NCI-H128 (cell line): ENCODE data around the gene KIAA1755.

ENCODE experiments used
- DNase-seq: peaks from one replicate; lab custom pipeline; 2025; ENCODE audit not compliant: unreplicated experiment; lab: John Stamatoyannopoulos, UW

Gene KIAA1755

GRCh38 chr20:38168791-38169589 is 91.5 kb downstream of the KIAA1755 start:
- DNase-seq: no peak

DNA sequence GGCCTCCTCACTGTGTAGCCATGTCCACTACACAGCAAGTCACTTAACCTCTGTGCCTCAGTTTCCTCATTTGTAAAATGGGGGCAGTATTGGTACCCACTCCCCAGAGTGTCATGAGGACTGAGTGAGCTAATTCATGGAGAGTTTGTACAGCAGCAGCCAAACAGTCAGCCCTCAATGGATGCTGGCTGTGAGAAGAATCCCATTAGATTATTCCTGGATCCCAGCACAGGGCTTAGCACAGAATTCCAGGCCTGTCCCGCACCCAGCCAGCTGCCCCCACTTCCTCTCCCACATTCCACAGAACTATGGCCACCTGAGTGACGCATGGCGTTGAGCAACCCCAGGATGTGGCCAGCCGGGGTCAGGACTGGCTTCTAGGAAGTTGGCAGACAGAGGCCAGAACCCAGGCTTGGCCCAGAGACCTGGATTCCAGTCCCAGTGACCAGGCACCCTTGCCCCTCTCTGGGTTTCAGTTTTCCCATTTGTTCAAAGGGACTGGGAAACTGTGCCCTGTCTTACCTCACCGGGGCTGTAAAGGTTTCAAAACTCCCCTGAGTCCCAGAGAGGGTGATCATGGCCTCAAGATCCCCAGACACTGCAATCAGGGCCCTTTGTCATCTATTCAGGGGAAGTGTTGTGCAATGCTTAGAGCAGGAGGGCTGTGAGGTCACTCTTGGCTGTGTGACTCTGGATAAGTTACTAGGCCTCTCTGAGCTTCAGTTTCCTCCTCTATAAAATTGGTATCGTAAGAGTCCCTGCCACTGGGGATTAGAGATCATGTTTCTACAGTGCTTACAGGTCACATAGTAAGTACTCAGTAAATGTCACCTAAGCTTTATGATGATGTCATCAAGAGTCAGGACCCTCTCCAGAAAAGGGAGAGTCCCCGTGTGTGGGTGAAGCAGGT is 92.4 kb downstream of the KIAA1755 start:
- DNase-seq: no peak

DNA sequence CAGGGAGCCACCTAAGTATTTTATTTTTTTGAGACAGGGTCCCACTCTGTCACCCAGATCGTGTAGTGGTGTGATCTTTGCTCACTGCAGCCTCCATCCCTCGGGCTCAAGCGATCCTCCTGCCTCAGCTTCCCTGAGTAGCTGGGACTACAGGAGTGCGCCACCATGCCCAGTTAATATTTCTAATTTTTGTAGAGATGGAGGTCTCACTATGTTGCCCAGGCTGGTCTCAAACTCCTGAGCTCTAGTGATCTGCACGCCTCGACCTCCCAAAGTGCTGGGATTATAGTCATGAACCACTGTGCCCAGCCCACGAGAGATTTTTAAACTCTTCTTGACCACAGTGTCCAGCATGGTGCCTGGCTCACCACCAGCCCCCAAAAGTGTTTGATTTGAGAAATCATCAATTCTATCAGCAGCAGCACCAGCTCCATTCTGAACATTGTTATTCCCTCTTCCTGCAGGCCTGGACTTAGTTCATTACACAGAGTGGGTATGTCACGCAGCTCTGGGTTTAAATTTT is 93.1 kb downstream of the KIAA1755 start:
- DNase-seq: no peak

- no peak for DNase-seq
Observed at GRCh38 chr20:38166703-38167233, 93.8 kb downstream of the KIAA1755 start.

- DNase-seq: no peak
Observed at GRCh38 chr20:38165966-38166702, 94.4 kb downstream of the KIAA1755 start.

DNA sequence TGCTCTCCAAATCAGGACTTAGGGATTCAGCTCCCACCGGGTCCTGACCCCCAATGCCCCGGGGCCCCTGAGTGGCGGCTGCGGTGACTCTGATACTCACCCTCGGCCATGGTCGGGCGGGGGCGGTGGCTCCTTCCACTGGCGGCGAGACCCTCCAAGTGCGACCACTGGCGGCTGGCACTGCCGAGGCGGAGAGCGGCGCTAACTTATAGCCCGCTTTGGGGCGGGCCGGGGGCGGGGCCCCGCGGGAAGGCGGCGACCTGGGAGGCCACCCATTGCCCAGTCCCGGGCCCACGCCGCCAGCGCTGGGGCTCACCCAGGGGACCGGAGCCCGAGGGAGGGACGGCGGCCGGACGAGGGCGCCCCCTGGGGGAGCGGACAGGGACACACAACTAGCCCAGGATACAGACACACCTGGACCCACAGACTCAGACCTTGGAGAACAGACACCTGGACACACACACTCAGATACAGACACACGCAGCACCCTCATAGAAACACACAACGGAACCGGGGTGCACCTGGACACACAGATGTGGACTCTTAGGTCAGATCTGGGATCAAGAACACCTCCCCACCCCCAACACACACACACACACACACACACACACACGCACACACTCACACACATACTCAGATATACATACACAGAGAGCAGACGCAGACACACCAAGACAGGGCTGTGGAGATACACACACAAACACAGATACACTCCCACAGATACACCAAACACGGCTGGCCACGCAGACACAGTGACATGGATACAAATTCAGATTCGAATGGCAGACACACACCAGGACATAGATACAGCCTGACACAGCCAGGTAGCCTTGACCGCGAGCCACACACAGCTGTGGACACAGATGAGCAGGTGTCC is 95.2 kb downstream of the KIAA1755 start, which contains the start of gene TGM2:
TSS of gene TGM2 (minus strand) at position 182 of the 877 bp plus-strand sequence. CDS start at position 110, 72 bp downstream.
- DNase-seq: no peak

GRCh38 chr20:38164624-38165088 is 95.9 kb downstream of the KIAA1755 start:
- no peak for DNase-seq

- no peak for DNase-seq
Observed at GRCh38 chr20:38164069-38164468, 96.5 kb downstream of the KIAA1755 start.

DNA sequence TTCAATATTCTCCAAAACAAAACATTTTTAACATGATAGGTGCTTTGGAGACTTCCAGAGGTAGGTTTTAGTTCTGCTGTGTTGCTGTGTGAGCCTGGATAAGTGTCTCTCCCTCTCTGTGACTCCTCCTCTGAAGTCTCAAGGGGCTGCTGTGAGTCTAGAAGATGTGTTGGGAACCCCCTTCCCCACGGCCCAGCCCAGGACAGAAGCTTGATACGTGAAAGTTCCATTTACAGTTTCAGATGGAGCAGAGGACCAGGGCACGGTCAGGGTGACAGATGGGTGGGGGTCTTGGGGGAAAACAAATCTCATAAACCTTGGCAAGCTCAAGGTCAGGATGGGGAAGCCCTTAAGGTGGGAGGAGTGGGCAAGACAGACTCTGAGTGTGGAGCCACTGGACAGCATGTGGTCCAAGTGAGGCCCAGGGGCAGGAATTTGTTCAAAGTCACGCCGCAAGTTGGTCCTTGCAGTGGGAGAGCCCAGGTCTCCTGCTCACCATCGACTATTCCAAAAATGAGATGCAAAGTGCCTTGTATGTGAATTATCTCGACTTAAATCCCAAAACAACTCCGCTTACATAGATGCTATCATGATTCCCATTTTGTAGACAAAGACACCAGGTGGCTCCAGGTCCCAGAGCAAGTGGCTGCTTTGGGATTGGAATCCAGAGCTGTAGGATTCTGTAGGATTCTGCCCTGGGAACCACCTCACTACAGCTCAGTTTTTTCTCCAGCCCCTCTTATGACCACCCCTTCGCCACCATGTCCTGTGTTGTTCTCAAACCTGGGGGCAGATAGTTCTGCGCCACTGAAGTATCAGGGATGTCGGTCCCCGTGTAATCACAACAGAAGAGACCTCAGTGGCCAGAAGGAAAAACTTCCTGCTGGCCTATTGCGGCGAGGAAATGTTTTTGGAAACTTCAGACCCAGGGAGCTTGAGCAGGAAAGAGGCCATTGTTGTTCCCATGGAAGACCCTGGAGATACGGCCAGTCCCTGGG is 97.4 kb downstream of the KIAA1755 start:
- no peak for DNase-seq

GRCh38 chr20:38162149-38162548 is 98.4 kb downstream of the KIAA1755 start:
- DNase-seq: no peak

DNA sequence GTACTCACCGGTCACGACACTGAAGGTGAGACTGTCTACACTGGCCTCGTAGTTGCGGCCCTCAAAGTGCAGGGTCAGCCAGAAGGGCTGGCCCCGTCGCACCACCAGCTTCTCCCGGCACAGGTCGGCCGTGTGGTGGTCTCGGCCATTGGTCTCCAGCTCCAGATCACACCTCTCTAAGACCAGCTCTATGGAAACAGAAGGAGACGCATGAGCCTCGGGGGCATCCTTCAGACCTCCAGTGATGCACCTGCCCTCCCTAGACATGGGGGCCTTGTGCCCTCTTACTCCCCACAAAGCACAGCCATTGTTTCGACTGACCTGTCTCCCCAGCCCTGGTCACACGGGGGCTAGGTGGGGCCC is 99.1 kb downstream of the KIAA1755 start:
- DNase-seq: no peak
